CD14-positive monocyte (primary cell): ENCODE data around the gene TXN. TPM values are rescaled to one million over a fixed set of nuclear protein-coding genes. Genes with fewer than 3 reads are reported as not detected.

Experiments used
- DNase-seq, 3 donors: peaks; one replicate each; pipeline ENCODE4 v3.0.0-alpha.2; 2011 to 2022
- H2AFZ ChIP-seq: 2 replicates; pipeline ENCODE4 v1.6.0; 2012; ENCODE audit warnings: mild to moderate bottlenecking, low read depth, low read length, inconsistent platforms; ENCODE audit not compliant: insufficient read depth, poor library complexity, severe bottlenecking
- H3K27ac ChIP-seq, 2 donors: 1 replicate in 1 of 2; 2 replicates in 1 of 2; pipeline ENCODE4 v1.5.1; 2012 to 2013; ENCODE audit warnings: low read length in 2 of 2, control low read depth in 1 of 2, inconsistent platforms in 1 of 2, low read depth in 1 of 2, mild to moderate bottlenecking in 1 of 2
- H3K27me3 ChIP-seq, 2 donors: one replicate each; pipeline versions ENCODE4 v1.6.0 to v1.6.1; 2011 to 2013; ENCODE audit warnings: low read length in 2 of 2; ENCODE audit not compliant: control insufficient read depth in 2 of 2, insufficient read depth in 2 of 2
- H3K36me3 ChIP-seq, 2 donors: replicated peaks in 1 of 2; 1 replicate in 1 of 2; 2 replicates in 1 of 2; pipeline versions ENCODE4 v1.5.1 to v1.6.1; 2012 to 2013; ENCODE audit warnings: low read length in 2 of 2, control low read depth in 1 of 2, inconsistent platforms in 1 of 2, mild to moderate bottlenecking in 1 of 2; ENCODE audit not compliant: insufficient read depth in 2 of 2, control insufficient read depth in 1 of 2
- H3K4me1 ChIP-seq, 2 donors: 1 replicate in 1 of 2; 2 replicates in 1 of 2; pipeline versions ENCODE4 v1.5.1 to v1.6.1; 2012 to 2013; ENCODE audit warnings: low read length in 2 of 2, control low read depth in 1 of 2, inconsistent platforms in 1 of 2, mild to moderate bottlenecking in 1 of 2, moderate library complexity in 1 of 2; ENCODE audit not compliant: insufficient read depth in 2 of 2, control insufficient read depth in 1 of 2
- H3K4me2 ChIP-seq: replicated peaks from 2 replicates; pipeline ENCODE3; 2012; ENCODE audit warnings: low read length, moderate library complexity, mild to moderate bottlenecking; ENCODE audit not compliant: poor library complexity, severe bottlenecking; ENCODE audit errors: extremely low read depth
- H3K4me3 ChIP-seq, 3 experiments: fragments of 200-600 bp in 1 of 3; sonication (generic) in 1 of 3; replicated peaks in 1 of 3; 1 replicate in 2 of 3; 2 replicates in 1 of 3; pipeline ENCODE4 v1.5.1; 2011 to 2013; ENCODE audit warnings: low read length in 3 of 3, mild to moderate bottlenecking in 3 of 3, control low read depth in 2 of 3, low read depth in 2 of 3, inconsistent platforms in 1 of 3, moderate library complexity in 1 of 3
- H3K79me2 ChIP-seq: 2 replicates; pipeline ENCODE4 v1.6.0; 2012; ENCODE audit warnings: mild to moderate bottlenecking, control low read depth, inconsistent platforms, low read length, moderate library complexity; ENCODE audit not compliant: insufficient read depth
- H3K9ac ChIP-seq: 2 replicates; pipeline ENCODE4 v1.6.0; 2017; ENCODE audit warnings: low read length, mild to moderate bottlenecking; ENCODE audit not compliant: insufficient read depth, poor library complexity, severe bottlenecking
- H3K9me3 ChIP-seq, 2 donors: replicated peaks in 1 of 2; 1 replicate in 1 of 2; 2 replicates in 1 of 2; pipeline versions ENCODE4 v1.5.1 to v1.6.1; 2012 to 2013; ENCODE audit warnings: low read length in 2 of 2, control low read depth in 1 of 2; ENCODE audit not compliant: control insufficient read depth in 1 of 2, insufficient read depth in 1 of 2
- H4K20me1 ChIP-seq: 2 replicates; pipeline ENCODE4 v1.6.0; 2012; ENCODE audit warnings: mild to moderate bottlenecking, low read length, control low read depth, moderate library complexity; ENCODE audit not compliant: insufficient read depth
- H3K27ac Mint-ChIP-seq, 7 donors: one replicate each; pipeline ENCODE4 v1.8.0; 2020; ENCODE audit warnings: mild to moderate bottlenecking in 7 of 7, mixed read lengths in 7 of 7, moderate library complexity in 6 of 7, inconsistent platforms in 2 of 7
- H3K27me3 Mint-ChIP-seq, 3 donors: one replicate each; pipeline ENCODE4 v1.8.0; 2021 to 2022; ENCODE audit warnings: low read depth in 3 of 3, mild to moderate bottlenecking in 3 of 3, mixed read lengths in 3 of 3, moderate library complexity in 3 of 3, inconsistent platforms in 1 of 3
- H3K36me3 Mint-ChIP-seq, 2 donors: one replicate each; pipeline ENCODE4 v1.8.0; 2020; ENCODE audit warnings: mixed read lengths in 2 of 2, inconsistent platforms in 1 of 2, mild to moderate bottlenecking in 1 of 2
- H3K4me1 Mint-ChIP-seq: one replicate; pipeline ENCODE4 v1.8.0; 2020; ENCODE audit warnings: mild to moderate bottlenecking, mixed read lengths
- H3K4me3 Mint-ChIP-seq, 2 donors: one replicate each; pipeline ENCODE4 v1.8.0; 2020; ENCODE audit warnings: mild to moderate bottlenecking in 2 of 2, mixed read lengths in 2 of 2, moderate library complexity in 1 of 2
- H3K9me3 Mint-ChIP-seq, 7 donors: one replicate each; pipeline ENCODE4 v1.8.0; 2020 to 2022; ENCODE audit warnings: mixed read lengths in 7 of 7, mild to moderate bottlenecking in 6 of 7, moderate library complexity in 6 of 7, inconsistent platforms in 2 of 7
- WGBS: methylation state at CpG from one replicate; pipeline ENCODE4 v1.1.5; 2013; ENCODE audit warnings: missing lambda C conversion rate; ENCODE audit not compliant: insufficient coverage; 5-methylcytosine and 5-hydroxymethylcytosine counted together
- intact Hi-C, 2 donors: fragments of 100-400 bp; cut with micrococcal nuclease; formaldehyde crosslinking; loops; one replicate each; pipeline versions ENCODE4 v1.15.0 to v1.15.1; 2023
- polyA plus RNA-seq, 3 donors: library from polyadenylated mRNA; depleted of rRNA in 1 of 3; unstranded in 2 of 3; stranded (reverse) in 1 of 3; fragments of 300-500 nt in 2 of 3; fragments of >200 nt in 1 of 3; fragmentation: Illumina TruSeq in 2 of 3; gene quantifications; 1 replicate in 2 of 3; 2 replicates in 1 of 3; pipeline ENCODE4 v1.2.3, GENCODE V29; 2012 to 2021
- TF ChIP-seq, protein P1 (sequence below): fragments of 200-600 bp; IDR thresholded peaks from one replicate; pipeline ENCODE4 v1.8.0; 2022; ENCODE audit warnings: antibody characterized with exemption, mild to moderate bottlenecking

TXN gene
- polyA plus RNA-seq, 3 donors: 91.8 to 224 (median 209) TPM

DNA sequence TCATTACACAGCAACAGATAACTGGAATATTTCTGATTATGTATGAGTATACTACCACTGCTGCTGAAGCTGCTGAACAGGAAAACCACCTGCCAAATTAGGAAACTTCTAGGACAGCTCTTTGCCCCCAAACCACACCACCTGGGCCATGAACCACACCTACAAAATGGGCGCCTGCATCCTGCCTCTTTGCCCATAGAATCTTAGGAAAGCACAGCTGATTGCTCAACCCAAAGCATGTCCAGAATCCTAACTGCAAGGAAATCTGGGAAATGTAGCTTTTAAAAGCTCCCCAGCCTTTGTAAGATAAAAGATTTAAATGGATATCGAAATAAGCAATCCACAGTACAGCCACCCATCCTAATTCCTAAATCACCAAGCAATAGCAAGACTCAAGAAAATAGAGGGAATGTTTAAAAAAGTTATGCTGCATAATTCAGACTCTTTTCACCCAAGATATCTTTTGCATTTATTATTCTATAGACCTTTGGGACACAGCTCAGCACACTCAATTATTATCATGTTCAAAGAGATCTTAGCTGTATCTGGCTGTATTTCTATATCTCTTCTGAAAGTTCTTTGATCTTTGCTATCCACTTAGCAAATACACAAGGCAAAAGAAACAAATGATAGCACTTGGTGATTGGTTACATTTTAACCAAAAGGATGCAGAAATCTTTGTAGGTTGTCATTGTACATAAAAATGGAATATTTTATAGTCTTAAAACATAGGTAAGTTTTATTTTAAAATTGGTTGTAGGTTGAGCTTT lies 41.5 kb downstream of the TXN start:
- no peaks in the 10 kb centered on the region for H3K9me3 ChIP-seq
- Mint-ChIP-seq H3K27me3 (peaks cover 0 to 1% (median 0%) of the 10 kb centered on the region in 3 donors), H3K27ac (no peak overlapping the region), H3K9me3 (peaks cover 0 to 3% (median 0%) of the 10 kb centered on the region in 7 donors), H3K4me1 (peaks cover 2% of the 10 kb centered on the region), H3K4me3 (no peak overlapping the region), H3K36me3 (no peaks in the 10 kb centered on the region)
- H4K20me1 ChIP-seq: no peaks in the 10 kb centered on the region
- WGBS: 17% methylated on average over 1 of the region's 2 CpGs
- intact Hi-C loops: loop anchor here in 1 of 2 donors (5.0 kb wide), 1 partner anchor 312 kb away; no protein-coding TSS in a partner anchor
- H3K27me3 ChIP-seq: no peaks in the 10 kb centered on the region
- H3K27ac ChIP-seq: no peak overlapping the region
- H3K4me3 ChIP-seq: no peak overlapping the region
- no peak overlapping the region for H3K4me2 ChIP-seq
- no peak overlapping the region for H2AFZ ChIP-seq
- H3K4me1 ChIP-seq: no peaks in the 10 kb centered on the region
- H3K36me3 ChIP-seq: no peaks in the 10 kb centered on the region
- no peaks in the 10 kb centered on the region for H3K79me2 ChIP-seq
- no peak overlapping the region for H3K9ac ChIP-seq
- DNase-seq: no peak
- TF ChIP-seq, protein P1, sequence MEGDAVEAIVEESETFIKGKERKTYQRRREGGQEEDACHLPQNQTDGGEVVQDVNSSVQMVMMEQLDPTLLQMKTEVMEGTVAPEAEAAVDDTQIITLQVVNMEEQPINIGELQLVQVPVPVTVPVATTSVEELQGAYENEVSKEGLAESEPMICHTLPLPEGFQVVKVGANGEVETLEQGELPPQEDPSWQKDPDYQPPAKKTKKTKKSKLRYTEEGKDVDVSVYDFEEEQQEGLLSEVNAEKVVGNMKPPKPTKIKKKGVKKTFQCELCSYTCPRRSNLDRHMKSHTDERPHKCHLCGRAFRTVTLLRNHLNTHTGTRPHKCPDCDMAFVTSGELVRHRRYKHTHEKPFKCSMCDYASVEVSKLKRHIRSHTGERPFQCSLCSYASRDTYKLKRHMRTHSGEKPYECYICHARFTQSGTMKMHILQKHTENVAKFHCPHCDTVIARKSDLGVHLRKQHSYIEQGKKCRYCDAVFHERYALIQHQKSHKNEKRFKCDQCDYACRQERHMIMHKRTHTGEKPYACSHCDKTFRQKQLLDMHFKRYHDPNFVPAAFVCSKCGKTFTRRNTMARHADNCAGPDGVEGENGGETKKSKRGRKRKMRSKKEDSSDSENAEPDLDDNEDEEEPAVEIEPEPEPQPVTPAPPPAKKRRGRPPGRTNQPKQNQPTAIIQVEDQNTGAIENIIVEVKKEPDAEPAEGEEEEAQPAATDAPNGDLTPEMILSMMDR: no peak

DNA sequence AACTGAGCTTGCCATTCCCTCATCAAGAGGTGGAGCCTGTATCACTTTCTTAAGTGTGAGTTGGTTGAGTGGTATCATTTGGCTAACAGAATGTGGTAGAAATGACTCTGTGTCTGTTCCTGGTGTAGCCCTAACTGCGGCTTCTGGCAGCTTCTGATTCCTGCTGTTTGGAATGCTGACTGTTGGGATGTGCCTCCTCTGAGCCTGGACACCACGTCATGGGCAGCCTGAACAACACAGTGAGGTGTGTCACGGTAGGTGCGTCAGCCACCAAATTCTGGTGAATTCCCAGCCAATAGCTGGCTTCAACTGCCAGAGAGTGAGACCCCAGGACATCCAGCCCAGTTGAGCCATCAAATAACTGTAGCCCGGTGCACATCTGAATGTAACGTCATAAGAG lies 42.2 kb downstream of the TXN start:
- H4K20me1 ChIP-seq: no peaks in the 10 kb centered on the region
- TF ChIP-seq, protein P1: no peak
- no peaks in the 10 kb centered on the region for H3K9me3 ChIP-seq
- intact Hi-C loops: no loop called here
- no peak overlapping the region for H3K4me3 ChIP-seq
- Mint-ChIP-seq H3K36me3 (no peaks in the 10 kb centered on the region), H3K9me3 (peaks cover 0 to 3% (median 0%) of the 10 kb centered on the region in 7 donors), H3K4me3 (no peak overlapping the region), H3K27me3 (peaks cover 0 to 2% (median 1%) of the 10 kb centered on the region in 3 donors), H3K27ac (no peak overlapping the region), H3K4me1 (peaks cover 2% of the 10 kb centered on the region)
- H3K79me2 ChIP-seq: no peaks in the 10 kb centered on the region
- DNase-seq: no peak
- H3K36me3 ChIP-seq: no peaks in the 10 kb centered on the region
- no peak overlapping the region for H3K27ac ChIP-seq
- H3K27me3 ChIP-seq: no peaks in the 10 kb centered on the region
- no peak overlapping the region for H2AFZ ChIP-seq
- H3K4me1 ChIP-seq: no peaks in the 10 kb centered on the region
- no peak overlapping the region for H3K4me2 ChIP-seq
- 98% methylated on average over 6 of the region's 6 CpGs for WGBS
- H3K9ac ChIP-seq: no peak overlapping the region
